B cell (primary cell): ENCODE data around the gene RIPPLY1. TPM values are rescaled to one million over a fixed set of nuclear protein-coding genes. Genes with fewer than 3 reads are reported as not detected.

Experiments used
- ATAC-seq: fragments of 200-7000 bp; cut with Tn5 transposase; one replicate; pipeline ENCODE4 v1.10.0; 2021; ENCODE audit warnings: low read depth, mild to moderate bottlenecking, moderate number of reproducible peaks, moderate library complexity
- CTCF ChIA-PET: fragments of 350-600 bp; sonication (Branson Sonifier 250); formaldehyde crosslinking; loops from one replicate; lab custom pipeline; 2021; ENCODE audit warnings: antibody characterized with exemption, inconsistent platforms; lab: Charles Lee
- POLR2A ChIA-PET: fragments of 350-600 bp; sonication (Branson Sonifier 250); formaldehyde crosslinking; loops from one replicate; lab custom pipeline; 2021; ENCODE audit warnings: antibody characterized with exemption; lab: Charles Lee
- DNase-seq: peaks from one replicate; pipeline ENCODE4 v3.0.0; 2013
- H2AFZ ChIP-seq: 2 replicates; pipeline ENCODE4 v1.6.1; 2012; ENCODE audit warnings: mild to moderate bottlenecking, low read depth, low read length; ENCODE audit not compliant: insufficient read depth, poor library complexity, severe bottlenecking
- H3K27ac ChIP-seq, 2 donors: 1 replicate in 1 of 2; 2 replicates in 1 of 2; pipeline ENCODE4 v1.5.1; 2012 to 2013; ENCODE audit warnings: low read length in 2 of 2, mild to moderate bottlenecking in 2 of 2, moderate library complexity in 1 of 2
- H3K27me3 ChIP-seq, 4 experiments: fragments of 200-600 bp in 1 of 4; sonication (generic) in 1 of 4; replicated peaks in 1 of 4; 1 replicate in 2 of 4; 2 replicates in 2 of 4; pipeline versions ENCODE4 v1.6.1 to v1.7.0; 2013 to 2016; ENCODE audit warnings: low read length in 3 of 4, mild to moderate bottlenecking in 2 of 4, mixed read lengths in 1 of 4, moderate library complexity in 1 of 4; ENCODE audit not compliant: insufficient read depth in 4 of 4, control insufficient read depth in 3 of 4; ENCODE audit errors: control extremely low read depth in 1 of 4
- H3K36me3 ChIP-seq, 2 experiments: replicated peaks in 1 of 2; 1 replicate in 1 of 2; 2 replicates in 1 of 2; pipeline versions ENCODE4 v1.6.1 to v1.7.1; 2013; ENCODE audit warnings: low read length in 1 of 2; ENCODE audit not compliant: insufficient read depth in 2 of 2, control insufficient read depth in 1 of 2; ENCODE audit errors: control extremely low read depth in 1 of 2, extremely low read depth in 1 of 2
- H3K4me1 ChIP-seq, 2 donors: fragments of 200-600 bp in 1 of 2; sonication (generic) in 1 of 2; 1 replicate in 1 of 2; 2 replicates in 1 of 2; pipeline versions ENCODE4 v1.5.1 to v1.6.1; 2013 to 2017; ENCODE audit warnings: low read length in 2 of 2; ENCODE audit not compliant: control insufficient read depth in 2 of 2, insufficient read depth in 2 of 2
- H3K4me2 ChIP-seq: replicated peaks from 2 replicates; pipeline ENCODE3; 2012; ENCODE audit warnings: mild to moderate bottlenecking, low read depth, low read length; ENCODE audit not compliant: poor library complexity, severe bottlenecking
- H3K4me3 ChIP-seq, 5 experiments: fragments of 200-600 bp in 1 of 5; sonication (generic) in 1 of 5; 1 replicate in 3 of 5; 2 replicates in 2 of 5; pipeline versions ENCODE4 v1.5.1 to v1.7.0; 2011 to 2016; ENCODE audit warnings: low read length in 4 of 5, mild to moderate bottlenecking in 4 of 5, low read depth in 2 of 5, control low read depth in 1 of 5, moderate library complexity in 1 of 5; ENCODE audit not compliant: insufficient read depth in 1 of 5; ENCODE audit errors: control extremely low read depth in 1 of 5, extremely low read depth in 1 of 5
- H3K79me2 ChIP-seq: fragments of 200-600 bp; sonication (generic); one replicate; pipeline ENCODE4 v1.6.0; 2016; ENCODE audit warnings: low read length; ENCODE audit not compliant: control insufficient read depth, insufficient read depth
- H3K9ac ChIP-seq: fragments of 200-600 bp; sonication (generic); 2 replicates; pipeline ENCODE4 v1.6.1; 2017; ENCODE audit warnings: mild to moderate bottlenecking, low read length, moderate library complexity
- H3K9me3 ChIP-seq, 3 donors: one replicate each; pipeline versions ENCODE4 v1.6.1 to v1.7.1; 2013; ENCODE audit warnings: low read length in 2 of 3; ENCODE audit not compliant: control insufficient read depth in 2 of 3, insufficient read depth in 1 of 3; ENCODE audit errors: control extremely low read depth in 1 of 3
- H4K20me1 ChIP-seq: 2 replicates; pipeline ENCODE4 v1.6.0; 2012; ENCODE audit warnings: mild to moderate bottlenecking, low read length; ENCODE audit not compliant: insufficient read depth, control insufficient read depth, poor library complexity, severe bottlenecking
- H3K27ac Mint-ChIP-seq: one replicate; pipeline ENCODE4 v1.8.0; 2021; ENCODE audit warnings: mixed read lengths
- H3K27me3 Mint-ChIP-seq: one replicate; pipeline ENCODE4 v1.8.0; 2021; ENCODE audit warnings: mixed read lengths
- H3K4me1 Mint-ChIP-seq: one replicate; pipeline ENCODE4 v1.8.0; 2021; ENCODE audit warnings: mixed read lengths
- H3K4me3 Mint-ChIP-seq: one replicate; pipeline ENCODE4 v1.8.0; 2021; ENCODE audit warnings: mixed read lengths
- H3K9me3 Mint-ChIP-seq: one replicate; pipeline ENCODE4 v1.8.0; 2022; ENCODE audit warnings: mixed read lengths; ENCODE audit not compliant: insufficient read depth
- CTCF ChIP-seq: fragments of 200-600 bp; IDR thresholded peaks from one replicate; pipeline ENCODE4 v1.8.0; 2022; ENCODE audit warnings: antibody characterized with exemption, mild to moderate bottlenecking
- EZH2 ChIP-seq: IDR thresholded peaks from 2 replicates; pipeline ENCODE4 v1.6.1; 2012; ENCODE audit warnings: borderline replicate concordance, low read depth, mild to moderate bottlenecking, moderate library complexity, low read length; ENCODE audit not compliant: insufficient read depth, poor library complexity, severe bottlenecking
- WGBS: methylation state at CpG from one replicate; pipeline ENCODE4 v1.1.5; 2013; ENCODE audit warnings: missing lambda C conversion rate; ENCODE audit not compliant: insufficient coverage; 5-methylcytosine and 5-hydroxymethylcytosine counted together
- intact Hi-C: fragments of 100-400 bp; cut with micrococcal nuclease; formaldehyde crosslinking; loops from one replicate; pipeline ENCODE4 v1.10.0; 2022
- polyA plus RNA-seq: library from polyadenylated mRNA; depleted of rRNA; stranded (reverse); fragments of >200 nt; gene quantifications from 2 replicates; pipeline ENCODE4 v1.2.3, GENCODE V29; 2012
- total RNA-seq, 2 donors: library from RNA; stranded (reverse); fragments of 120-200 nt in 1 of 2; gene quantifications; 1 replicate in 1 of 2; 2 replicates in 1 of 2; pipeline versions ENCODE4 v1.2.3 to v1.2.4, GENCODE V29; 2013 to 2022

Gene RIPPLY1
- total and polyA plus RNA-seq, 2 donors (not counting 1 experiment from before 2014, with no cell fraction given), result not detected

- H3K4me3 Mint-ChIP-seq, result no peak overlapping the region
- POLR2A ChIA-PET, result no interaction called here
- H3K27ac Mint-ChIP-seq, result no peak overlapping the region
Measured at GRCh38 chrX:106905064-106905708, 2.0 kb upstream of the RIPPLY1 start.

More at GRCh38 chrX:106905064-106905708, 2.0 kb upstream of the RIPPLY1 start:
- Mint-ChIP-seq H3K27me3 (no peaks in the 10 kb centered on the region), H3K4me1 (no peaks in the 10 kb centered on the region), H3K9me3 (no peaks in the 10 kb centered on the region)
- Histone ChIP-seq H3K4me1 (no peaks in the 10 kb centered on the region), H3K4me3 (no peak overlapping the region), H3K4me2 (no peak overlapping the region), H4K20me1 (no peaks in the 10 kb centered on the region), H3K27ac (no peak overlapping the region), H3K36me3 (no peaks in the 10 kb centered on the region), H2AFZ (no peak overlapping the region), H3K79me2 (no peaks in the 10 kb centered on the region), H3K27me3 (no peaks in the 10 kb centered on the region), H3K9ac (no peak overlapping the region), H3K9me3 (no peaks in the 10 kb centered on the region)
- no peak for DNase-seq
- CTCF ChIA-PET, result interaction anchor here (2.3 kb wide), 1 partner anchor 11 kb away, joined by 10 read pairs; no protein-coding TSS in a partner anchor
- WGBS, result no CpG with 5 or more reads among the region's 5 CpGs
- no peak for ATAC-seq
- TF ChIP-seq EZH2, result no peak
- no peak for TF ChIP-seq CTCF
- intact Hi-C loops, result no loop called here
